Stomach (tissue), 4 donors: ENCODE data around the gene SLC51B.

Experiments used
- CTCF ChIP-seq, 7 experiments: fragments of 450-650 bp in 4 of 7; fragments of 200-600 bp in 3 of 7; sonication (generic) in 3 of 7; IDR thresholded peaks; one replicate each; pipeline ENCODE4 v1.5.1; 2016 to 2019; ENCODE audit warnings: antibody characterized with exemption in 7 of 7, control low read depth in 2 of 7, mild to moderate bottlenecking in 1 of 7
- POLR2AphosphoS5 ChIP-seq, 3 donors: sonication (generic); formaldehyde crosslinking; IDR thresholded peaks; one replicate each; pipeline ENCODE4 v1.6.1; 2016; ENCODE audit warnings: antibody characterized with exemption in 3 of 3

DNA sequence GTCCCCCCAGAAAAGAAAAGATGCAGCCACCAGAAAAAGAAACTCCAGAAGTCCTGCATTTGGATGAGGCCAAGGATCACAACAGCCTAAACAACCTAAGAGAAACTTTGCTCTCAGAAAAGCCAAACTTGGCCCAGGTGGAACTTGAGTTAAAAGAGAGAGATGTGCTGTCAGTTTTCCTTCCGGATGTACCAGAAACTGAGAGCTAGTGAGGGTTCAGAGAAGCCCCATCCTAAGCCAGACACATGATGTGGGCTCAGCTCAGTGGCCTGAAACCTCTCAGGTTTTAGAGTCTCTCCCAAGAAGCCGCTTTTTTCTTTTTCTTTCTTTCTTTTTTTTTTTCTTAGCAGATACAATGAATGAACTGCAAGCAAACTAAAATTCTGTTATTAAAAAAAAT is 7.8 kb downstream of the SLC51B start:
- TF ChIP-seq CTCF (IDR thresholded peaks at IDR 0.05) (no peak), POLR2AphosphoS5 (IDR thresholded peaks at IDR 0.05) (no peak)
